IMR-90 (cell line): ENCODE data around the gene TCF7L1. TPM values are rescaled to one million over a fixed set of nuclear protein-coding genes. Genes with fewer than 3 reads are reported as not detected.

Experiments used
- ATAC-seq: fragments of 200-7000 bp; cut with Tn5 transposase; 2 replicates; pipeline ENCODE4 v1.9.1; 2020; ENCODE audit warnings: low read depth, mild to moderate bottlenecking, moderate library complexity
- BruUV-seq: library from RNA; stranded (reverse); fragments of 400-500 nt; replicated peaks from 2 replicates; lab custom pipeline; 2021; lab: Mats Ljungman, UMichigan
- CTCF ChIA-PET: fragments of 300-600 bp; formaldehyde crosslinking; extraction: SDS; loops from one replicate; lab custom pipeline; 2021; ENCODE audit warnings: antibody characterized with exemption; lab: Yijun Ruan, JAX
- POLR2A ChIA-PET: fragments of 300-600 bp; sonication (Branson Sonifier 250); formaldehyde crosslinking; loops from one replicate; lab custom pipeline; 2022; ENCODE audit warnings: antibody characterized with exemption; ENCODE audit not compliant: unreplicated experiment; lab: Charles Lee
- DNase-seq: peaks from one replicate; pipeline ENCODE4 v3.0.0; 2013
- H2AFZ ChIP-seq: replicated peaks from 2 replicates; pipeline ENCODE3; 2013; ENCODE audit warnings: low read length, mild to moderate bottlenecking; ENCODE audit not compliant: poor library complexity
- H2AK5ac ChIP-seq: 2 replicates; pipeline ENCODE4 v1.6.1; 2013; ENCODE audit warnings: low read depth, low read length, inconsistent platforms
- H2AK9ac ChIP-seq: replicated peaks from 2 replicates; pipeline ENCODE3; 2013; ENCODE audit warnings: mild to moderate bottlenecking, low read depth, low read length, moderate library complexity; ENCODE audit not compliant: poor library complexity
- H2BK120ac ChIP-seq: 2 replicates; pipeline ENCODE4 v1.6.1; 2013; ENCODE audit warnings: low read depth, low read length, inconsistent platforms
- H2BK15ac ChIP-seq: 3 replicates; pipeline ENCODE4 v1.6.1; 2013; ENCODE audit warnings: low read depth, low read length, inconsistent platforms
- H2BK20ac ChIP-seq: 2 replicates; pipeline ENCODE4 v1.6.1; 2013; ENCODE audit warnings: low read depth, mild to moderate bottlenecking, inconsistent platforms, low read length, moderate library complexity
- H2BK5ac ChIP-seq: 2 replicates; pipeline ENCODE4 v1.6.1; 2013; ENCODE audit warnings: mild to moderate bottlenecking, low read depth, low read length, inconsistent platforms; ENCODE audit not compliant: poor library complexity, severe bottlenecking
- H3K14ac ChIP-seq: replicated peaks from 2 replicates; pipeline ENCODE4 v1.6.1; 2013; ENCODE audit warnings: low read depth, low read length, inconsistent platforms
- H3K18ac ChIP-seq: 2 replicates; pipeline ENCODE4 v1.6.1; 2013; ENCODE audit warnings: low read depth, low read length, control low read depth
- H3K23ac ChIP-seq: 2 replicates; pipeline ENCODE4 v1.6.1; 2013; ENCODE audit warnings: low read depth, low read length, inconsistent platforms
- H3K27ac ChIP-seq: 2 replicates; pipeline ENCODE4 v1.5.1; 2013; ENCODE audit warnings: mild to moderate bottlenecking, control low read depth, low read length; ENCODE audit not compliant: insufficient read depth
- H3K27me3 ChIP-seq: 2 replicates; pipeline ENCODE4 v1.6.1; 2013; ENCODE audit warnings: low read length; ENCODE audit not compliant: control insufficient read depth, insufficient read depth
- H3K36me3 ChIP-seq: 2 replicates; pipeline ENCODE4 v1.6.1; 2013; ENCODE audit warnings: low read length, mixed read lengths; ENCODE audit not compliant: control insufficient read depth, insufficient read depth
- H3K4ac ChIP-seq: 2 replicates; pipeline ENCODE4 v1.6.1; 2013; ENCODE audit warnings: low read depth, low read length, inconsistent platforms
- H3K4me1 ChIP-seq: 2 replicates; pipeline ENCODE4 v1.6.1; 2013; ENCODE audit warnings: low read length, mixed read lengths; ENCODE audit not compliant: control insufficient read depth, insufficient read depth
- H3K4me2 ChIP-seq: 2 replicates; pipeline ENCODE4 v1.6.1; 2013; ENCODE audit warnings: low read depth, mild to moderate bottlenecking, control low read depth, low read length, moderate library complexity
- H3K4me3 ChIP-seq: 2 replicates; pipeline ENCODE4 v1.5.1; 2013; ENCODE audit warnings: low read depth, mild to moderate bottlenecking, control low read depth, low read length, moderate library complexity; ENCODE audit not compliant: insufficient read depth
- H3K56ac ChIP-seq: 2 replicates; pipeline ENCODE4 v1.6.1; 2013; ENCODE audit warnings: low read length, inconsistent platforms; ENCODE audit not compliant: insufficient read depth; ENCODE audit errors: extremely low read depth
- H3K79me1 ChIP-seq, 2 experiments: 2 replicates each; pipeline ENCODE4 v1.6.1; 2013; ENCODE audit warnings: low read length in 2 of 2, inconsistent platforms in 1 of 2, low read depth in 1 of 2
- H3K9ac ChIP-seq: 2 replicates; pipeline ENCODE4 v1.6.1; 2013; ENCODE audit warnings: low read depth, low read length, control low read depth
- H3K9me1 ChIP-seq: 2 replicates; pipeline ENCODE4 v1.6.1; 2013; ENCODE audit warnings: low read length, inconsistent platforms; ENCODE audit not compliant: insufficient read depth
- H3K9me3 ChIP-seq: 2 replicates; pipeline ENCODE4 v1.6.1; 2013; ENCODE audit warnings: low read length; ENCODE audit not compliant: control insufficient read depth, insufficient read depth
- H4K20me1 ChIP-seq: 2 replicates; pipeline ENCODE4 v1.6.1; 2013; ENCODE audit warnings: low read length, inconsistent platforms; ENCODE audit not compliant: insufficient read depth
- H4K5ac ChIP-seq: 2 replicates; pipeline ENCODE4 v1.6.1; 2013; ENCODE audit warnings: mild to moderate bottlenecking, low read depth, low read length, control low read depth
- H4K8ac ChIP-seq, 2 experiments: 2 replicates each; pipeline ENCODE4 v1.6.1; 2013; ENCODE audit warnings: low read depth in 2 of 2, low read length in 2 of 2, control low read depth in 1 of 2, inconsistent platforms in 1 of 2
- H4K91ac ChIP-seq: 2 replicates; pipeline ENCODE4 v1.6.1; 2013; ENCODE audit warnings: low read depth, low read length, inconsistent platforms; ENCODE audit not compliant: insufficient read depth
- BHLHE40 ChIP-seq: fragments of 150-350 bp; IDR thresholded peaks from 2 replicates; pipeline ENCODE4 v1.6.1; 2016; ENCODE audit warnings: mild to moderate bottlenecking, low read depth, low read length
- CEBPB ChIP-seq: IDR thresholded peaks from 2 replicates; pipeline ENCODE4 v1.6.1; 2012; ENCODE audit warnings: low read depth, low read length, improper control_type of control experiment
- MXI1 ChIP-seq: IDR thresholded peaks from 2 replicates; pipeline ENCODE4 v1.6.1; 2012; ENCODE audit warnings: low read depth, mild to moderate bottlenecking, low read length, moderate library complexity, borderline replicate concordance
- NFE2L2 ChIP-seq: fragments of 150-350 bp; IDR thresholded peaks from 2 replicates; pipeline ENCODE4 v1.6.1; 2016; ENCODE audit warnings: low read depth, mild to moderate bottlenecking, low read length
- RFX5 ChIP-seq: IDR thresholded peaks from 2 replicates; pipeline ENCODE4 v1.8.0; 2012; ENCODE audit warnings: low read depth, mild to moderate bottlenecking, low read length, moderate library complexity
- SMC3 ChIP-seq: fragments of 150-350 bp; IDR thresholded peaks from 2 replicates; pipeline ENCODE4 v1.6.1; 2016; ENCODE audit warnings: low read depth, mild to moderate bottlenecking, antibody characterized with exemption, low read length, moderate library complexity
- WGBS, 2 experiments: methylation state at CpG; one replicate each; pipeline versions ENCODE4 v1.1.5 to v1.1.7; 2013; ENCODE audit warnings: missing lambda C conversion rate in 2 of 2; ENCODE audit not compliant: insufficient read length in 1 of 2; ENCODE audit errors: extremely low coverage in 2 of 2; 5-methylcytosine and 5-hydroxymethylcytosine counted together
- dilution Hi-C: fragments of 300-500 bp; cut with HindIII; formaldehyde crosslinking; loops from one replicate; pipeline ENCODE4 v1.14.3; 2018; ENCODE audit warnings: low sequenced_read_pairs; ENCODE audit not compliant: unreplicated experiment
- in situ Hi-C: fragments of 300-500 bp; cut with MboI; formaldehyde crosslinking; loops from 3 replicates; pipeline ENCODE4 v1.14.3; 2019; ENCODE audit warnings: low sequenced_read_pairs, inconsistent platforms, mixed read lengths
- intact Hi-C: fragments of 100-400 bp; cut with micrococcal nuclease; formaldehyde crosslinking; loops from 2 replicates; pipeline ENCODE4 v1.10.0; 2022
- polyA plus RNA-seq, 3 experiments: library from polyadenylated mRNA; depleted of rRNA; stranded (reverse); fragments of >200 nt; gene quantifications; 2 replicates each; pipeline ENCODE4 v1.2.3, GENCODE V29; 2012; ENCODE audit warnings: low replicate concordance in 1 of 3
- total RNA-seq: library from RNA; depleted of rRNA; stranded (reverse); fragments of >200 nt; gene quantifications from 2 replicates; pipeline ENCODE4 v1.2.3, GENCODE V29; 2012
- TF ChIP-seq, protein P1 (sequence below): fragments of 150-350 bp; IDR thresholded peaks from 2 replicates; pipeline ENCODE4 v1.6.1; 2016; ENCODE audit warnings: low read depth, mild to moderate bottlenecking, low read length, moderate library complexity, borderline replicate concordance
- TF ChIP-seq, protein P2 (sequence below): fragments of 150-350 bp; IDR thresholded peaks from 2 replicates; pipeline ENCODE4 v1.6.1; 2017; ENCODE audit warnings: mild to moderate bottlenecking, antibody characterized with exemption, low read length, low read depth

Gene TCF7L1
- total and polyA plus RNA-seq, 2 of the 4 experiments (the other 2 are of a cell fraction) = 0.72 to 11.1 TPM

DNA sequence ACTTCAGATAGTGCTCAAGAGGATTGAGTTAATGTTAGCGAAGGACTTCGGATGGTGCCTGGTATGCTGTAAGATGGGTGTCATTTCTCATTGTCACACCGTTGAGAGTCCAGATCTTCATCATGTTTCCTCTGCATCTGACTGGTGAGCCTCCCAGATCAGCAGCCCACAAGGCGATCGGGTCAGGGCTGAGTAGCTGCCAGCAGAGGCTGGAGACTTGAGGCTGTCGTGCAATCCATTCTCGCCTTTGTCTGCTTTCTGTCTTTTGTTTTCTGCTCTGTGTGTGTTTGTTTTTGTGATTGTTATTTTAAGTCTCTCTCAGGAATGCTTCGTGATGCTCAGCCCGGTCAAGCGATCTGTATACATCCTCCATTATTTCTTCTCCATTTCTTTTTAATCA, 98.8 kb downstream of the TCF7L1 start:
- Histone ChIP-seq H2AK5ac (no peak overlapping the region), H3K36me3 (peaks cover 3% of the 10 kb centered on the region; the same call in 1 of the 2 replicates), H3K23ac (no peak overlapping the region), H3K9me1 (peaks cover 13% of the 10 kb centered on the region; the same call in 1 of the 2 replicates), H3K27ac (no peak overlapping the region), H2AFZ (no peak overlapping the region), H2BK15ac (no peak overlapping the region), H4K91ac (no peak overlapping the region), H4K20me1 (peaks cover 16% of the 10 kb centered on the region), H3K56ac (no peak overlapping the region), H3K27me3 (no peaks in the 10 kb centered on the region), H3K4ac (no peak overlapping the region; the same call in 1 of the 2 replicates), H2AK9ac (no peak overlapping the region), H3K9me3 (no peaks in the 10 kb centered on the region), H3K4me3 (no peak overlapping the region), H3K9ac (no peak overlapping the region), H4K5ac (no peak overlapping the region), H3K79me1 (peaks cover 27 to 61% of the 10 kb centered on the region in 2 experiments), H4K8ac (no peak overlapping the region), H2BK20ac (no peak overlapping the region), H3K14ac (no peak overlapping the region), H2BK5ac (no peak overlapping the region), H3K4me2 (no peak overlapping the region), H3K4me1 (no peaks in the 10 kb centered on the region), H3K18ac (no peak overlapping the region), H2BK120ac (no peak overlapping the region)
- CTCF ChIA-PET = no interaction called here
- POLR2A ChIA-PET = no interaction called here
- in situ Hi-C loops = no loop called here
- ATAC-seq (no peak), DNase-seq (no peak)
- dilution Hi-C loops = no loop called here
- no peak for TF ChIP-seq RFX5
- no peak for TF ChIP-seq MXI1
- TF ChIP-seq CEBPB = no peak
- TF ChIP-seq, protein P1, sequence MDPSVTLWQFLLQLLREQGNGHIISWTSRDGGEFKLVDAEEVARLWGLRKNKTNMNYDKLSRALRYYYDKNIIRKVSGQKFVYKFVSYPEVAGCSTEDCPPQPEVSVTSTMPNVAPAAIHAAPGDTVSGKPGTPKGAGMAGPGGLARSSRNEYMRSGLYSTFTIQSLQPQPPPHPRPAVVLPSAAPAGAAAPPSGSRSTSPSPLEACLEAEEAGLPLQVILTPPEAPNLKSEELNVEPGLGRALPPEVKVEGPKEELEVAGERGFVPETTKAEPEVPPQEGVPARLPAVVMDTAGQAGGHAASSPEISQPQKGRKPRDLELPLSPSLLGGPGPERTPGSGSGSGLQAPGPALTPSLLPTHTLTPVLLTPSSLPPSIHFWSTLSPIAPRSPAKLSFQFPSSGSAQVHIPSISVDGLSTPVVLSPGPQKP = no peak
- TF ChIP-seq, protein P2, sequence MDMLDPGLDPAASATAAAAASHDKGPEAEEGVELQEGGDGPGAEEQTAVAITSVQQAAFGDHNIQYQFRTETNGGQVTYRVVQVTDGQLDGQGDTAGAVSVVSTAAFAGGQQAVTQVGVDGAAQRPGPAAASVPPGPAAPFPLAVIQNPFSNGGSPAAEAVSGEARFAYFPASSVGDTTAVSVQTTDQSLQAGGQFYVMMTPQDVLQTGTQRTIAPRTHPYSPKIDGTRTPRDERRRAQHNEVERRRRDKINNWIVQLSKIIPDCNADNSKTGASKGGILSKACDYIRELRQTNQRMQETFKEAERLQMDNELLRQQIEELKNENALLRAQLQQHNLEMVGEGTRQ = no peak
- no peak for TF ChIP-seq NFE2L2
- no peak for TF ChIP-seq BHLHE40
- TF ChIP-seq SMC3 = no peak
- WGBS, 2 experiments = 100% methylated on average over 1 of the region's 10 CpGs; no CpG with 5 or more reads in 1 of the 2 experiments
- intact Hi-C loops = no loop called here
- BruUV-seq = no TSS peak
